Lower leg skin (tissue), 4 donors: Measurements from ENCODE around the gene SDCCAG8. TPM values are rescaled to one million over a fixed set of nuclear protein-coding genes. Genes with fewer than 3 reads are reported as not detected.

Experiments
- DNase-seq, 2 donors: peaks; one replicate each; pipeline ENCODE4 v3.0.0-alpha.2; 2019; ENCODE audit warnings: low spot score in 2 of 2
- H3K4me3 ChIP-seq: fragments of 200-600 bp; sonication (generic); 2 replicates; pipeline ENCODE4 v1.5.1; 2017; ENCODE audit warnings: mild to moderate bottlenecking, low read depth; ENCODE audit not compliant: poor library complexity, severe bottlenecking
- CTCF ChIP-seq, 3 donors: fragments of 450-650 bp; IDR thresholded peaks; one replicate each; pipeline ENCODE4 v1.5.1; 2016; ENCODE audit warnings: antibody characterized with exemption in 3 of 3, mild to moderate bottlenecking in 3 of 3, moderate library complexity in 2 of 3
- POLR2A ChIP-seq, 2 donors: fragments of 450-650 bp; IDR thresholded peaks; one replicate each; pipeline ENCODE4 v1.6.1; 2016 to 2017; ENCODE audit warnings: antibody characterized with exemption in 2 of 2, mild to moderate bottlenecking in 1 of 2, moderate library complexity in 1 of 2
- WGBS, 2 donors: methylation state at CpG; one replicate each; pipeline ENCODE4 v1.1.5; 2018; 5-methylcytosine and 5-hydroxymethylcytosine counted together
- intact Hi-C: fragments of 100-400 bp; cut with DNase I; formaldehyde crosslinking; loops from one replicate; pipeline ENCODE4 v1.15.0; 2023; ENCODE audit warnings: low total_unique reads
- total RNA-seq, 4 donors: library from RNA; depleted of rRNA; stranded (reverse); fragments of >200 nt; gene quantifications; one replicate each; pipeline ENCODE4 v1.1.0, GENCODE V29; 2016

SDCCAG8 gene
- total RNA-seq, 4 donors from 2014 or later = 20.0 to 53.6 (median 48.9) TPM

- intact Hi-C loops = no loop called here
- no peak for DNase-seq
- H3K4me3 ChIP-seq = no peak overlapping the region
- no peak for TF ChIP-seq POLR2A (IDR thresholded peaks at IDR 0.05)
- TF ChIP-seq CTCF (IDR thresholded peaks at IDR 0.05) = no peak
- 96 to 97% methylated on average over 5 of the region's 5 CpGs for WGBS, 2 donors
Observed at GRCh38 chr1:243292117-243292516, 36.3 kb downstream of the SDCCAG8 start.

DNA sequence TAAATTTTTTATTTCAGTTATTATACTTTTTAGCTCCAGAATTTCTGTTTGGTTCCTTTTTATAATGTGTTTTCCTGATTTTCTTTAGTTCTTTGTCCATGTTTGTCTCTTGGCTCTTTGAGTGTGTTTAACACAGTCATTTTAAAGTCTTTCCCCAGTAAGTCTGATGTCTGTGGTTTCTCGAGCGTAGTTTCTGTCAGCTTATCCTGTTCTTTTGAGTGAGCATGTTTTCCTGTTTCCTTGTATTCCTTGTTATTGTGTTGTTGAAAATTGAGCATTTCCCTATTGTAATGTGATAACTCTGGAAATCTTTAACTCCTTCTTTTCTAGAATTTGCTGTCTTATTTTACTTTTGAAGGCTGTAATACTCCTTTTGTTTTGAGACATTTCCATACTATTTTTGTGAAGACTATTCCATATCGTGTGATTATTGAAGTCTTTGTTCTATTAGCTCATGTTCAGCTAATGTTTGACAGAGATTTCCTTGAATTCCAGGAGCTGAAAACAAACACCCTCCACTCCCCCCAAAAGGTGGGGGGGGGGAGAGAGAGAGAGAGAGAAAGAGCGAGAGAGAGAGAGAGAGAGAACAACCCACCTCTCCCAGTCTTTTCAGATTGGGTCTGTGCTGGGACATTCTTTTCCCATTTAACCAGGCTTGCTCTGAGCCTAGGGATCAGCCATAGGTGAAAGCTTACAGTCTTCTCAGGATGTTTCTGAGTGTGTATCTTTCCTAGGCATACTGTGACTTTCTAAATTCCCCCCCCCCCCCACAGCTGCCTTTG lies 38.3 kb downstream of the SDCCAG8 start:
- no peak overlapping the region for H3K4me3 ChIP-seq
- WGBS, 2 donors = 75 to 86% methylated on average over 4 of the region's 4 CpGs
- DNase-seq = no peak
- intact Hi-C loops = no loop called here
- no peak for TF ChIP-seq POLR2A (IDR thresholded peaks at IDR 0.05)
- TF ChIP-seq CTCF (IDR thresholded peaks at IDR 0.05) = no peak

DNA sequence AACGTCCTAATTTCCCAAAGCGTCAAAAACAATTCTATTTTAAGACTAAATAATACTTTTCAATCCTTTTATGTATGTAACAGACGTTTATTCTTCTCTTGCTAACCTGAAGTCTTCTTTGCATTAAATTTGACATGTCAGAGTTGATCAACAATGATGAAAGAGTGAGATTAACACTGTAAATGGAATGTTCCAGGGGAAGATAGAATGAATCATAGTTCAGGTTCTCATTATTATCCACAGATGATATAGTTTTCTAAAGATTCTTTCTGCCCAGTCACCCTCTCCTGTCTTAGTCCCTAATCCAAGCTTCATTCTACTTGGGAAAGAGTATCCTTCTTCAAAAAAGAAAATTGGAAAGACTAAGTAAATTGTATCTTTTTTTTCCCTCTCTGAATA lies 38.9 kb downstream of the SDCCAG8 start:
- no peak overlapping the region for H3K4me3 ChIP-seq
- DNase-seq = no peak
- WGBS, 2 donors = 68 to 79% methylated on average over 3 of the region's 3 CpGs
- intact Hi-C loops = no loop called here
- TF ChIP-seq CTCF (IDR thresholded peaks at IDR 0.05) (no peak), POLR2A (IDR thresholded peaks at IDR 0.05) (no peak)

DNA sequence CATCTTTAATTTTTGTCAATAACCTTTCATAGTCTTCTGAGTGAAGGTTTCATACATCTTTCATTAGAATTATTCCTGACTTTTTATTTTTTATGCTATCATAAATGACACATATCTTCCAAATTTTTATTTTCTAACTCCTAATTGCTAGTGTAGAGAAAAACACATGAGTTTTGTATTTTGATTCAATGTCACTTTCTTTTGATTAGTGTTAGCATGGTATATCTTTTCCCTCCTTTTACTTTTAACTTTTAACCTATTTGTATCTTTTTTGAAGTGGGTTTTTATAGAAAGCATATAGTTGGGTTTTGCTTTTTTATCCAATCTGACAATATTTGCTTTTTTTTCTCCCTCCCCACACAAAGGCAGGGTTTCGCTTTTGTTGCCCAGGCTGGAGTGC lies 43.2 kb downstream of the SDCCAG8 start:
- WGBS, 2 donors = 92 to 97% methylated on average over 1 of the region's 1 CpG
- no peak for TF ChIP-seq CTCF (IDR thresholded peaks at IDR 0.05)
- TF ChIP-seq POLR2A (IDR thresholded peaks at IDR 0.05) = no peak
- intact Hi-C loops = no loop called here
- DNase-seq = no peak
- H3K4me3 ChIP-seq = no peak overlapping the region

DNA sequence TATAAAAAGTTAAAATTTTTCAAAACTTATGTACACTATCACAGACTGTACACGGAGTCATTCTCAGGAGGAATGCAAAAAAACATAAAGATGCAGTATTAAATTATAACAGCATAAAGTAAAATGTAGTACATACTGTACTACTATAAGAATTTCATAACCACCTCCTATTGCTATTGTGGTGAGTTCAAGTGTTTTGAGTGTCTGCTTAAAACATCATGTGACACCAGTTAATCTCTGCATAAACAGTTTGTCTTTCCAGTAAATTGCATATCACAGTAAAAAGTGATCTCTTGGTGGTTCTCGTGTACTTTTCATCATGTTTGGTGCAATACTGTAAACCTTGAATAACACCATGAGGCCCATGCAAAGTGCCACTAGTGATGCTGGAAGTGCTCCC lies 45.2 kb downstream of the SDCCAG8 start:
- 82 to 98% methylated on average over 2 of the region's 2 CpGs for WGBS, 2 donors
- no peak for DNase-seq
- intact Hi-C loops = no loop called here
- TF ChIP-seq CTCF (IDR thresholded peaks at IDR 0.05) (no peak), POLR2A (IDR thresholded peaks at IDR 0.05) (no peak)
- H3K4me3 ChIP-seq = no peak overlapping the region

GRCh38 chr1:243311809-243312208 lies 56.0 kb downstream of the SDCCAG8 start:
- TF ChIP-seq CTCF (IDR thresholded peaks at IDR 0.05) (no peak), POLR2A (IDR thresholded peaks at IDR 0.05) (no peak)
- intact Hi-C loops = no loop called here
- WGBS, 2 donors = 97% methylated on average over 1 of the region's 1 CpG
- no peak overlapping the region for H3K4me3 ChIP-seq
- DNase-seq = no peak
